K562 (cell line): ENCODE measurements around the gene ERVW-1. TPM values are rescaled to one million over a fixed set of nuclear protein-coding genes. Genes with fewer than 3 reads are reported as not detected.

ENCODE experiments used
- ATAC-seq: fragments of 200-7000 bp; cut with Tn5 transposase; 3 replicates; pipeline ENCODE4 v1.9.1; 2020; ENCODE audit warnings: moderate library complexity
- BruUV-seq: library from RNA; stranded (reverse); fragments of 400-500 nt; replicated peaks from 2 replicates; lab custom pipeline; 2021; lab: Mats Ljungman, UMichigan
- CTCF ChIA-PET: fragments of 300-600 bp; formaldehyde crosslinking; extraction: SDS; loops from one replicate; lab custom pipeline; 2021; ENCODE audit warnings: low intra/inter-chr PET ratio; lab: Yijun Ruan, JAX
- POLR2A ChIA-PET: fragments of 300-600, 350-650 bp; sonication (Branson Sonifier 250); formaldehyde crosslinking; extraction: SDS; loops from one replicate; lab custom pipeline; 2021; ENCODE audit warnings: antibody characterized with exemption, inconsistent platforms; lab: Yijun Ruan, JAX
- DNase-seq, 4 experiments: peaks; one replicate each; pipeline versions ENCODE4 v3.0.0 to v3.0.0-alpha.2; 2011 to 2018; ENCODE audit warnings: low spot score in 3 of 4, mixed read lengths in 3 of 4; ENCODE audit errors: extremely low read depth in 1 of 4
- FAIRE-seq: peaks from 2 replicates; lab custom pipeline; 2011; peaks lifted over from hg19 to GRCh38; lab: Jason Lieb, UNC
- H2AFZ ChIP-seq: 2 replicates; pipeline ENCODE4 v1.6.0; 2011; ENCODE audit warnings: low read depth, low read length, control low read depth, inconsistent platforms
- H3K27ac ChIP-seq: fragments of 200-600 bp; 3 replicates; pipeline ENCODE4 v1.8.0; 2011; ENCODE audit warnings: low read depth, mild to moderate bottlenecking, control low read depth, inconsistent platforms, low read length, moderate library complexity, mixed read lengths; ENCODE audit errors: extremely low read depth
- H3K27me3 ChIP-seq, 2 experiments: fragments of 300-600 bp in 1 of 2; 2 replicates in 1 of 2; 3 replicates in 1 of 2; pipeline versions ENCODE4 v1.6.0 to v1.8.0; 2011; ENCODE audit warnings: inconsistent platforms in 2 of 2, low read length in 2 of 2, mild to moderate bottlenecking in 1 of 2, mixed read lengths in 1 of 2, moderate library complexity in 1 of 2; ENCODE audit not compliant: control insufficient read depth in 2 of 2, insufficient read depth in 2 of 2
- H3K36me3 ChIP-seq: fragments of 300-600 bp; 3 replicates; pipeline ENCODE4 v1.8.0; 2011; ENCODE audit warnings: mild to moderate bottlenecking, low read length, inconsistent platforms; ENCODE audit not compliant: control insufficient read depth, insufficient read depth
- H3K4me1 ChIP-seq, 2 experiments: fragments of 200-600 bp in 1 of 2; replicated peaks in 1 of 2; 2 replicates in 1 of 2; 3 replicates in 1 of 2; pipeline versions ENCODE4 v1.5.1 to v1.8.0; 2011; ENCODE audit warnings: inconsistent platforms in 2 of 2, low read length in 2 of 2, mild to moderate bottlenecking in 1 of 2, mixed read lengths in 1 of 2, moderate library complexity in 1 of 2; ENCODE audit not compliant: control insufficient read depth in 2 of 2, insufficient read depth in 2 of 2
- H3K4me2 ChIP-seq: 2 replicates; pipeline ENCODE4 v1.6.1; 2011; ENCODE audit warnings: low read length, control low read depth, inconsistent platforms, mixed read lengths; ENCODE audit not compliant: insufficient read depth
- H3K4me3 ChIP-seq: fragments of 200-600 bp; sonication (generic), shearing (Covaris generic); 2 replicates; pipeline ENCODE4 v1.5.1; 2016; ENCODE audit warnings: control low read depth, inconsistent platforms
- H3K79me2 ChIP-seq: fragments of 200-600 bp; 3 replicates; pipeline ENCODE4 v1.8.0; 2011; ENCODE audit warnings: low read length, inconsistent platforms; ENCODE audit not compliant: control insufficient read depth, insufficient read depth
- H3K9ac ChIP-seq, 2 experiments: 2 replicates each; pipeline versions ENCODE4 v1.6.0 to v1.6.1; 2011; ENCODE audit warnings: low read depth in 2 of 2, low read length in 2 of 2, control low read depth in 1 of 2, inconsistent platforms in 1 of 2, mild to moderate bottlenecking in 1 of 2, mixed read lengths in 1 of 2; ENCODE audit not compliant: insufficient read depth in 1 of 2
- H3K9me1 ChIP-seq: one replicate; pipeline ENCODE4 v1.6.0; 2011; ENCODE audit warnings: inconsistent platforms, mild to moderate bottlenecking, low read length, moderate library complexity; ENCODE audit not compliant: control insufficient read depth, insufficient read depth
- H3K9me3 ChIP-seq: replicated peaks from 2 replicates; pipeline ENCODE4 v1.5.1; 2011; ENCODE audit warnings: low read depth, low read length, inconsistent platforms; ENCODE audit not compliant: control insufficient read depth, insufficient read depth
- H4K20me1 ChIP-seq: replicated peaks from 2 replicates; pipeline ENCODE4 v1.6.1; 2011; ENCODE audit warnings: low read length, inconsistent platforms, mixed read lengths; ENCODE audit not compliant: control insufficient read depth, insufficient read depth
- ARID4B ChIP-seq: sonication (generic); formaldehyde crosslinking; IDR thresholded peaks from 2 replicates; pipeline ENCODE4 v1.8.0; 2022; ENCODE audit warnings: mild to moderate bottlenecking, missing genetic modification reagents
- CREB5 ChIP-seq: fragments of 250-450 bp; sonication (Bioruptor Pico); IDR thresholded peaks from 2 replicates; pipeline ENCODE4 v1.5.0; 2020; ENCODE audit warnings: mild to moderate bottlenecking
- CXXC5 ChIP-seq: fragments of 250-450 bp; sonication (Bioruptor Pico); IDR thresholded peaks from 2 replicates; pipeline ENCODE4 v1.8.0; 2022; ENCODE audit warnings: inconsistent platforms, mild to moderate bottlenecking, moderate library complexity
- FOXA1 ChIP-seq: fragments of 450-650 bp; IDR thresholded peaks from 2 replicates; pipeline ENCODE4 v1.6.1; 2016; ENCODE audit warnings: mild to moderate bottlenecking, borderline replicate concordance
- MAFF ChIP-seq: IDR thresholded peaks from 2 replicates; pipeline ENCODE4 v1.6.1; 2012; ENCODE audit warnings: low read length, improper control_type of control experiment
- MECOM ChIP-seq: fragments of 250-450 bp; sonication (Bioruptor Pico); IDR thresholded peaks from 2 replicates; pipeline ENCODE4 v1.8.0; 2022; ENCODE audit warnings: inconsistent platforms
- SAFB2 ChIP-seq: fragments of 200-400 bp; formaldehyde crosslinking; IDR thresholded peaks from 2 replicates; pipeline ENCODE4 v1.6.1; 2018; ENCODE audit warnings: borderline replicate concordance, low read length, low read depth, moderate library complexity; ENCODE audit not compliant: severe bottlenecking
- SRSF1 ChIP-seq: fragments of 200-400 bp; formaldehyde crosslinking; IDR thresholded peaks from 2 replicates; pipeline ENCODE4 v1.6.1; 2017; ENCODE audit warnings: mild to moderate bottlenecking, low read depth, low read length, moderate library complexity
- SRSF3 ChIP-seq: fragments of 200-400 bp; formaldehyde crosslinking; IDR thresholded peaks from 2 replicates; pipeline ENCODE4 v1.6.1; 2016; ENCODE audit warnings: mild to moderate bottlenecking, low read length, moderate library complexity; ENCODE audit not compliant: insufficient read depth
- ZNF436 ChIP-seq: fragments of 250-450, 450-650 bp; sonication (Bioruptor Pico); formaldehyde crosslinking; IDR thresholded peaks from 2 replicates; pipeline ENCODE4 v1.7.0; 2020; ENCODE audit warnings: mild to moderate bottlenecking
- WGBS: fragments of 100-300 bp; shearing (Covaris generic); methylation state at CpG from one replicate; pipeline ENCODE4 v1.1.6; 2016; ENCODE audit warnings: low coverage, mixed read lengths; ENCODE audit not compliant: insufficient coverage; ENCODE audit errors: missing lambda C conversion rate; 5-methylcytosine and 5-hydroxymethylcytosine counted together
- in situ Hi-C: fragments of 300-500 bp; cut with MboI; formaldehyde crosslinking; loops from 4 replicates; pipeline ENCODE4 v1.15.0; 2018; ENCODE audit warnings: inconsistent platforms, mixed read lengths
- intact Hi-C: fragments of 100-400 bp; cut with micrococcal nuclease; formaldehyde crosslinking; loops from 2 replicates; pipeline ENCODE4 v1.14.2; 2022
- polyA plus RNA-seq, 8 experiments: library from polyadenylated mRNA; depleted of rRNA in 4 of 8; stranded (reverse) in 5 of 8; unstranded in 3 of 8; fragments of >200 nt; fragmentation: Nextera tagmentation in 2 of 8; fragmentation: Illumina TruSeq in 1 of 8; extraction: Ambion mirVana in 2 of 8; extraction: Trizol in 1 of 8; gene quantifications; 2 replicates each; pipeline versions ENCODE4 v1.2.1 to v1.2.3, GENCODE V29; 2011 to 2014; ENCODE audit warnings: inconsistent platforms in 1 of 8, missing spikeins in 1 of 8
- total RNA-seq, 7 experiments: library from RNA; depleted of rRNA in 6 of 7; stranded (reverse); fragments of >200 nt in 6 of 7; fragmentation: Illumina TruSeq in 2 of 7; extraction: Trizol in 2 of 7; gene quantifications; 2 replicates each; pipeline versions ENCODE4 v1.2.1 to v1.2.3, GENCODE V29; 2011 to 2021; ENCODE audit warnings: low replicate concordance in 1 of 7

The ERVW-1 gene
- total and polyA plus RNA-seq, 9 of the 15 experiments (the other 6 are each of a cell fraction or from before 2014, with no cell fraction given) = not detected

- BruUV-seq = no TSS peak
- FAIRE-seq = peak; percentile 82
- ChIA-PET POLR2A (interaction anchor here (0.6 to 2.9 kb wide), 21 partner anchors 10 to 617 kb away, joined by 3 to 15 read pairs (median 3); partner anchors contain the start of genes CYP51A1, ERVW-1, PEX1 and RBM48), CTCF (interaction anchor here (0.6 to 3.2 kb wide), 6 partner anchors 23 to 781 kb away, joined by 3 to 15 read pairs (median 5); partner anchors contain the start of gene MTERF1)
- Histone ChIP-seq H3K4me2 (peak within 1 kb of the TSS; percentile 86), H3K36me3 (peaks cover 39% of the 10 kb centered on the region), H3K9ac (peak within 1 kb of the TSS; percentile 94 to 97), H3K4me1 (peaks cover 5 to 6% of the 10 kb centered on the region in 2 experiments; a peak in 2 of 5 replicates), H2AFZ (peak within 1 kb of the TSS; percentile 95), H3K79me2 (peaks cover 28% of the 10 kb centered on the region), H3K27ac (peak within 1 kb of the TSS; percentile 95), H3K27me3 (no peaks in the 10 kb centered on the region), H3K4me3 (peak within 1 kb of the TSS; percentile 95), H4K20me1 (no peaks in the 10 kb centered on the region), H3K9me3 (no peaks in the 10 kb centered on the region; the same call in 1 of the 2 replicates), H3K9me1 (no peaks in the 10 kb centered on the region)
- intact Hi-C loops (loop anchor here (1.0 to 10.0 kb wide), 8 partner anchors 23 to 803 kb away; partner anchors contain the start of genes ANKIB1, KRIT1, LRRD1 and MTERF1), in situ Hi-C loops (loop anchor here (10.0 kb wide), 1 partner anchor 573 kb away; no protein-coding TSS in a partner anchor)
- WGBS = under 1% methylated on average over 76 of the region's 87 CpGs
- peak; percentile 96 to 98 (median 97) for DNase-seq
- ATAC-seq = peak; percentile 95
- TF ChIP-seq MAFF (no peak), ARID4B (CRISPR knock-in tag) (peak; percentile 70), CREB5 (CRISPR knock-in tag) (no peak), CXXC5 (CRISPR knock-in tag) (peak; percentile 61), MECOM (CRISPR knock-in tag) (no peak), SAFB2 (no peak), FOXA1 (no peak), SRSF3 (no peak), ZNF436 (CRISPR knock-in tag) (no peak), SRSF1 (no peak)
These were observed 30.2 kb downstream of the ERVW-1 start, which contains the start of gene GATAD1 for GRCh38 chr7:92447345-92448204. TSS of gene GATAD1 (plus strand) at chr7:92447482. CDS start at chr7:92447730, 248 bp downstream.
